HG03571 (cell line): ENCODE measurements around the gene RPS8.
"Not testable (repeated sequence)": the region's sequence is repeated elsewhere in the genome, so short reads cannot be mapped to it uniquely, and the experiment has no call there.

Experiments used
- ATAC-seq: cut with Tn5 transposase; IDR thresholded peaks from one replicate; pipeline ENCODE4 v1.9.1; 2021; ENCODE audit not compliant: unreplicated experiment

Gene RPS8

DNA sequence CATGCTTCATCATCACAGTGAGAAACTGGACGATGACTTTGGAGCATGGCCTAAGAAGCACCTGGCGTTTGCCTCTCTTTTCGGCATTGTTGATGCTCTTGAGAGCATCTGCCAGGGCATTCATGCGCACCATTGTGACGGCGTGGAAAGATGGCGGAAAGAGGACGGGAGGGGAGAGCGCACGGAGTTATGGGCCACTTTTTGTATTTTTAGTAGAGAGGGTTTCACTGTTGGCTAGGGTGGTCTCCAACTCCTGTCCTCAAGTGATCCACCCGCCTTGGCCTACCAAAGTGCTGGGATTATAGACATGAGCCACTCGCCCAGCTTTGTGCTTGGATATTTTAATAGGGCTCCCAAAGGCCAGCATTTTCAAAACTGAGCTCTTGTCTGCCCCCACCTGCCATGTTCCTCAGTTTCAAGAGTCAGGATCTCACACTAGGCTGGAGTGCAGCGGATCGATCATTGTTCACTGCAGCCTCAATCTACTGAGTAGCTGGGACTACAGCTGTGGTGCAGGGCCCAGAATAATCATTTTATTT lies 5.3 kb downstream of the RPS8 start:
- ATAC-seq, result no peak

DNA sequence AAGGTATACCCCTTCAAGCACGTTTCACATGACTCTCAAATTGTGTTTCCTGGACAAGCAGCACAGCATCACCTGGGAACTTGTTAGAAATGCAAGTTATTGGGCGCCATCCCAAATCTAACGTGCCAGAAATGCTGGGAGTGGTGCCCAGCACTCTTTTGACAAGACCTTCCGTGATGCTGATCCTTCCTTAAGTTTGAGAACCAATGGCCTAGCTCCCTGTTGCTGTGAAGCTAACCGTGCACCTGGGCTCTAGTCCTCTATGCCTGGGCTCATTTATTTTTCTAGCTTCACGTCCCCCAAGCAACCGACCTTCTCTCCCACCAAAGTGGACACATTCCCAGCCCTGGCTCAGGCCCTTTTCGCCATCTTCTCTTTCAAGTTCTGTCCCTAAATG lies 8.4 kb downstream of the RPS8 start:
- ATAC-seq, result no peak

DNA sequence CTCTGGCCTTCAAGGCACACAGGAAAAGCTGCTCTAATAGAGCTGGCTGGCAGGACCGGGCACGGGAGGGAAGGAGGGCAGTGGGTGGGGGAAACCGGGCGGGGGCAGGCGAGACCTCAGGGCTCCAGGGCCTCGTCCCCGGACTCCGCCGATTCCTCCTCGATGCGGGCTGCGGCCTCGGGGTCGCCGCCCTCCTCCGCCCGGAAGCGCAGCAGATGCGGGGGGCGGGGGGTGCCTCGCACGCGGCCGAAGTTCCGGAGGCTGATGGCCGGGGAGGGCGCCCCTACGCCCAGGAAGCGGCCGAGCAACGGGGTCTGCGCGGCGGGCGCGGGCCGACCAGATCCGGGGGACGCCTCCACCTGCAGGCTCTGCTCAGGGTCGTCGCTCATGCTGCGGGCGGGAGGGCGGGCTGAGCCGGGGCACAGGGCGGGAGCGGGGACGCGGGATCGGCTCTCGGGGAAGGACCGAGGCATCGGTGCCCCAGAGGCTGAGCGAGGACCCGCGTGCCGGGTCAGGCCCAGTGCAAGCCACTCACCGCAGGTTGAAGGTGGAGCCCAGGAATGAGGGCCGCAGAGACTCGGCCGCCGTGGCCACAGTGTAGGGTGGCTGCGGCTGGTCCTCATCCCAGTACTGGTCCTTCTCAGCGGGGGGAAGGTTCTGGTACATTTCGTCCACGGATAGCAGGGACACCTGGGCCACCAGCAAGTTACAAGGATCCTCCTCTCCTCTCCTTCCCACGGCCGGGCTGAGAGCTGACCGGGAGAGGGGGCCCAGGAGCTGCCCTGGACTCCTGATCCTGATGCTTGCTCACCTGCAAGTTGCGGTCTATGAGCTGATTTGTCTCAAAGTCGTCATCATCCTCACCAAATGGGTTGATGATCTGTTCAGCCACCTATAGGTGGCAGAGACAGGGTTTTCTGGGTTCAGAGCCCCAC lies 9.0 kb downstream of the RPS8 start:
- ATAC-seq, result no peak

DNA sequence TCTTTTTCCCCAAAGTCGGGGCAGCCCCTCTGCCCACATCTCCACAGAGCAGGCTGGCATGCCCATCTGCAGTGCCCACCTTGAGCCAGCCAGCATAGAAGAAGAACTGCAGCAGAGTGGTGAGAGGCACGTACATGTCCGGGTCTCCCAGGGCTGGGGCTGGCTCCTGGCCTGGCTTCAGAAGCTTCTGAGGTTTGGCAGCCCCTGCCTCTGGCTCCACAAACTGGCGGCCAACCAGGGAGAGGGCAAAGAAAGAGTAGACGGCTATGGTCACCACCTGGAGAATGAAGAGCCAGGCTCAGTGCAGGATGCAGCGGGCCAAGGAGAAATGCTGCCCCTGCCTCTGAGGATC lies 9.7 kb downstream of the RPS8 start:
- ATAC-seq, result no peak

DNA sequence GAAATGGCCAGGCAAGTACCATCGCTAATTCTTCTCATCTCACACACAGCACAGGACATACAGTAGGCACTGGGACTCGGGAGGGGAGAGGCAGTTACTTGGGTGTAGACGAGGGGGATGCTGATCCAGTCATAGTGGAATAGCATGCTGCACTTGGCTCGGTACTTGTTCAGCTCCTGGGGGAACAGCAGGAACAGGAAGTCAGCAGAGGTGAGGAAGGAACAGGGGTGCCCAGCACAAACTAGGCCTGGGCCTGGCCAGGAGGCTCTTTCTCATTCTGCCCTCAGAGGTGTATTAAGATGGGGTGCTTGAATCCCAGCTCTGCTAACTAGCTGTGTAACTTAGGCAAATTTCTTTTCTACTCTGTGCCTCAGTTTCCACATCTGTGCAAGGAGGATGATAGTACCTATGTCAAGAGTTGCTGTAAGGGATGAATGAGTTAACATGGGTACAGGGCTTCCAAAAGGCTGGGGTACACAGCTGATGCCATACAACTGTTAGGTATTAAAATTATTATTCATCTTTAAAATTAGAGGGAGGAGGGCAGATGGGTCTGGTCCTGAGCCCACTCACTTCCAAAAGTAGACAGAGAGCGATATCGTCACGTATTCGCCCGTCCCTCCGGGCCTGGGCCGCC lies 10.3 kb downstream of the RPS8 start:
- ATAC-seq, result no peak

DNA sequence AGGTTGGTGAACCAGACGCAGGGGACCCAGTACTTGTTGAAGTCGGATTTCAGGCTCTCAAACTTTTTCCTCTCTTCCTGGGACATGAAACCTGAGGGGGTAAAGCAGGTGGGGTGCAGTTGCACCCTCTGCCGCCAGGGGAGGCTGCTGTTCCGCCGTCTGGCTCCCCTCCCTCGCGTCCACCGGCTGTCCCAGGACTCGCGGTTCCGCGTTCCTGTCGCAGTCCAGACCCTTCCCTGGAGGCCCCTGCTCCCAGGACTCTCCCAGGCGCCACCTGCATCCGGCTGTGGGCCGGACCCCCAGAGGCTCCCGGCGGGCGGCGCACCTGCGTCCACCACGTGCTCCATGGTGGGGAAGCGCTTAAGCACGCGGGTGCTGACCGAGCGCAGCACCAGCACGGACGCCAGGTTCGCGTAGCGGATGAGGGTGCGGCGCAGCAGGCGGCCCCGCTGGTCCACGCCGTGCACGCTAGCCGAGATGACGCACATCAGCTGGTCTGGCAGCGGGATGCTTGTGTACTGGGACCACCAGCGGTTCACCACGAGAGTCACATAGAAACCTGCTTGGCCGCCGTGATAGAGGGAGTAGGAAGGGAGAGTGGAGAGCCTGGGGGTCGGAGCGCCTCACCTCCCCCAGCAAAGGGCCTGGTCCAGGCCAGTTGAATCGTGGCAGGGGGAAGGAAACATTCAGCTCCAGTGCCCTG lies 10.9 kb downstream of the RPS8 start:
- no peak for ATAC-seq

DNA sequence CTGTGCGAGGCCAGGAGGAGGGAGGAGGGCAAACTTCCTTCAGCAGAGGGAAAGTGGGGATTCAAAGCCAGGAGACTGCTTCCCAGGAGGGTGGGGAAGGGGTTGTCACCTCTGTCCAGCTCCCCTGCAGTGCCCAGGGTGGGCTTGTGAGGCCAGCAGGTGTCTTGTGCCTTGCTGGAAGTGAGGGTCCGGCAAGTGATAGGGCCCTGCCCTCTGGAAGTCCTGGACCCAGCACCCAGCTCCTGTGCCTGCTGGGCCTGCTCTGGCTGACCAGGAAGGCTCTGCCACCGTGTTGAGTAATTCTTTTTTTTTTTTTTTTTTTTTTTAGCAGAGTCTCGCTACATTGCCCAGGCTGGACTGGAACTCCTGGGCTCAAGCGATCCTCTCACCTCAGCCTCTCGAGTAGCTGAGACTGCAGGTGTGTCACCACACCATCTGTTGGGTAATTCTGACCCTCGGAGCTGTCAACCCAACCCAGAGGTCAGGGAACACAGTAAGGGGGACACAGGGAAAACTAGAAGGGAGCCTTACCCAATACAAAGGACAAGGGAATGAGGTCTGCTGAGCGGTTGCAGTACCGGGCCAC lies 11.6 kb downstream of the RPS8 start:
- no peak for ATAC-seq

DNA sequence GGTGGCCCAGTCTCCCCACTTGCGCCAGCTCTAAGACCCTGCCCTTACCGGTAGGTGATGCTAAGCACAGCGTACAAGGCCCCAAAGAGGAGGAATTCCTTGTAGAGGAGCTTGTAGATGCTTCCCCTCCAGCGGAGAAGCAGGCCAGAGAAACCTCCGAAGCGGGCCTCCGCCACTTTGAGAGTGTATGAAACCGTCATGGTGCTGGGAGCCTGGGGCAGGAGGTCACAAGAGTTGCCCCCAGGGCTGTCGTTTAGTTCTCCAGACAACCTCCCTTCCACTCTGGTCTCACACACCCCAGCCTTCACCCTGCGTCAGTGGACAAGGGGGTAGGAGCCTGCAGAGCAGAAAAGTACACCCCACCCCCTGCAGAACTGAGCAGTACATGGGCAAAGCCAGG lies 12.2 kb downstream of the RPS8 start:
- no peak for ATAC-seq

DNA sequence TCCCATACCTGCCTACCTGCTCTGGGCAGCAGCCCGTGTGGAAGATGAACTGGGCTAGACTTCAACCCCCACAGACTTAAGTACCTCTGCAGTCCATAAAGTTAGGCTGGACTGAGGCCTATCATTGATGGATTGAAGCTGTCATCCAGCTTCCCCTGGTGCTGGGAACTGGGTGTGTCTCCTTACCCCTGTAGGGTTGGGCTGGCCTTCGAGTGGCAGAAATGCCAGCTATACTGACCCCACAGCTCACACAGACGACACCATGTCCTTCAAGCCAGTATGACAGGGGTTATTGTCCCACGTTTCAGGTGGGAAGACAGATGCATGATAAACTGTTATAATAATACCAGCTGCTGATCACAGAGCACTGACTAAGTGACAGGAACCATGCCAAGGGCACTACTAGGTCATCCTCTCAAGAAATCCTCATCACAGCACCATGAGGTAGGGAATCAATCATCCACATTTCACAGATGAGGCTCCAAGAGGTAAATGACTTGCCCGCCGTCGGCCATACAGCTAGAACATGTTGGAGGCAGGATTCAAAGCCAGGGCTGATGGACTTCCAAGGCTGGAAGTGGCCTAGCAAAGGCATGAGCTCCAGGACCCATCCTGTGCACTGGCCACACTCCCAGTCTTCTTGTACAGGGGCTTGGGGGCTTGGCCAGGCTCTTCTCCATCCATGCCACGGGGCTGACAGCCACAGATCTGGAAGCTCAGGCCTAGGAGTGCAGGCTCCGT lies 12.9 kb downstream of the RPS8 start, which contains the start of gene BEST4:
TSS of gene BEST4 (minus strand) at position 51 of the 741 bp plus-strand sequence. CDS start 465 bp downstream, outside the sequence.
- ATAC-seq, result no peak

DNA sequence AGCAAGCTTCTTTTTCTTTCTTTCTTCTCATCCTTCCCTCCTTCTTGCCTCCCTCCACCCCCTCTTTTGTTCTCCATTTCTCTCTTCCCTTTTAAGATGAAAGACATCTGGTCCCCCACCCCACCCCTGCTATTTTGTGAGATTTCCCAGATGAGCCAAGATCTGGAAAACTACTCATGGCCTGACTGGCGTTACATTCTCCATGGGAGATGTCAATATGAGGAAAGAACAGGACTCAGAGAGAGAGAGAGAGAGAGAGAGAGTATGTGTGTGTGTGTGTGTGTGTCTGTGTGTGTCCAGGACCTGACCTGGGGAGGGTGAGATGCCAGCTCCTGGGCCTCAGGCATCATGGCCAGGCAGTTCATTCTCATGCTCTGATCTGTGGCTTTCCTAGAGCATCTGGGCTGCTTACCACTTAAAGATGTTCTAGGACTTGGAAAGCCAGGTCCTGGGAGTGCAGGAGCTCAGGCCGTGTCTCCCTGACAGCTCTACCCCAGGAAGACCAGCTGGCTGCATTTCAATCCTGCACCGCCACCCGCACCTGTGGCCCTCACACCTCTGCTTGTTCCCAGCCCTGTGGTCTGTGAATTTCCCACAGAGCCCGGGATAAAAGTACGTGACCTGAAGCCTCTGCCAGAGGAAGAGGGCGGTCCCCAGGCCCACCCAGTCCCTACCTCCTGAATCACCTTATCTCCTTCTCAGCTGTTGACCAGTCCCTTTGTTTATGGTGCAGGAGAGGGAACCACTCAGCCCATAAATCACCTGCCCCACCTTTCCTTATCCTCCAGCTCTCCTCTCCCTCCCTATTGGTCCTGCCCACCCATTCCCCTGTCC lies 15.8 kb downstream of the RPS8 start:
- no peak for ATAC-seq

DNA sequence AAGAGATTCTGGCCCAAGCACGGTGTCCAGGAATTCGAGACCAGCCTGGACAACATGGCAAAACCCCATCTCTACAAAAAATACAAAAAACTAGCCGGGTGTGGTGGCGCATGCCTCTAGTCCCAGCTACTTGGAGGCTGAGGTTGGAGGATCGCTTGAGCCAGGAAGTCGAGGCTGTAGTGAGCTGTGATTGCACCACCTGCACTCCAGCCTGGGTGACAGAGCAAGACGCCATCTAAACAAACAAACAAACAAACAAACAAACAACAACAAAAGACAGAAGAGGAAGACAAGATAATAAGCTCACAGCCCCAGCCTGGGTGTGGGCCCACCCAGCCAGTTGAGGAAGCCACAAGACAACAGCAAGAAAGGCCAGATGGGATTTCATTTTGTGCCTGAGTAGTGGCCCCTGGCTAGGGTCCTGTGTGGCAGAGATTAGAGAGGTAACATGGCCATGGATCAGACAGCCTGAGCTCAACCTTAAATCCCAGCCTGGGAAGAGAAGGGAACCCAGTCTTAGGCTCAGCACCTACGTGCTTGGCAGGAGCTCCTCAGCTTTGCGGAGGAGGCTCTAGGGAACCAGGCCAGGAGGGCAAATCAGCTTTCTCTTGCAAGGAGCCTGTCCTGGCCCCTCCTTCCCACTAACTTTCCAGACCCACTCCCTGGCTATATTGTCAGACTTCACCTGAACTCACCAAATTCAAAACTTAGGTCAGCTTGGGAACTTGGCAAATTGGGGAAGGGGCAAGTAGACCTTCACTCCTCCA lies 17.6 kb downstream of the RPS8 start:
- no peak for ATAC-seq

DNA sequence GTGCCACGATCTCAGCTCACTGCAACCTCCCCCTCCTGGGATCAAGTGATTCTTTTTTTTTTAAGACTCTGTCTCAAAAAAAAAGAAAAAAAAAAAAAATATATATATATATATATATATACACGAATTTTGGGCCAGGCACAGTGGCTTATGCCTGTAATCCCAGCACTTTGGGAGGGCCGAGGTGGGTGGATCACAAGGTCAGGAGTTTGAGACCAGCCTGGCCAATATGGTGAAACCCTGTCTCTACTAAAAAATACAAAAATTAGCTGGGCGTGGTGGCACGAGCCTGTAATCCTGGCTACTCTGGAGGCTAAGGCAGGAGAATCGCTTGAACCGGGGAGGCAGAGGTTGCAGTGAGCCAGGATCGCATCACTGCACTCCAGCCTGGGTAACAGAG lies 22.5 kb downstream of the RPS8 start:
- not testable (repeated sequence) for ATAC-seq

DNA sequence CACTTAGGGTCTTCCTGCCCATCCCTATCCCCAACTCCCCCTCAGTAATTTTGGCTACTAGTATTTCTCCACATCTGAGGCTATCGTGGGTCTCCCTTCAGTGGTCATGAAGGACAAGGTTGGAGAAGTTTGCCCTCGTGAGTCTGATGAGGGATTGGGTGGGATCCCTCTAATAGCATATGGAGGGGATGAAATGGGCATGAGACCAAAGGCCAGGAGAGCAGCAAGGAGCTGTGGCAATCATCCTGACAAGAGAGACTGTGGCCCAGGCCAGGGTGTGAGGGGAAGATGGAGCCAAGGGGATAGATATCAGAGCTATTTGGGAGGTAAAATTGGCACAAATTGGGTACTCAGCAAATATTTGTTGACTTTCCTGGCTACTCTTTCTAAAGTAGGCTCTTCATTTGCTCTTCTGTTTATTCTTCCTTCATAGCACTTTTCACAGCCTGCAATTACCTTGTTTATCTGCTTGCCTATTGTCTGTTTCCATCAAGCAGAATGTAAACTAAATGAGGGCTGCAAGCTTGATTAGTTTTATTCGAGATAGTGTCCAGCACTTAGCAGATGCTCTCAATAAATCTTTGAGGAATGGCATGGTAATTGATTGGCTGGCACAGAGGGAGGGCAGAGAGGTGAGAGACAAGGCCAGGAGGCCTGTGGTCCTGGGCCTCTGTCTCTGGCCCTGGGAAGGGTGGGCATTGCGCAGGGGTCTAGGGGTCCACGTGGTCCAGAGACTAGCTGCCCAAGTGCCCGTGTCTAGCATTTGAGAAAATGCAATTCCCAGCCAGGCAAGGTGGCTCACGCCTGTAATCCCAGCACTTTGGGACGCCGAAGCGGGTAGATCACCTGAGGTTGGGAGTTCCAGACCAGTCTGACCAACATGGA lies 23.4 kb downstream of the RPS8 start:
- ATAC-seq, result no peak

DNA sequence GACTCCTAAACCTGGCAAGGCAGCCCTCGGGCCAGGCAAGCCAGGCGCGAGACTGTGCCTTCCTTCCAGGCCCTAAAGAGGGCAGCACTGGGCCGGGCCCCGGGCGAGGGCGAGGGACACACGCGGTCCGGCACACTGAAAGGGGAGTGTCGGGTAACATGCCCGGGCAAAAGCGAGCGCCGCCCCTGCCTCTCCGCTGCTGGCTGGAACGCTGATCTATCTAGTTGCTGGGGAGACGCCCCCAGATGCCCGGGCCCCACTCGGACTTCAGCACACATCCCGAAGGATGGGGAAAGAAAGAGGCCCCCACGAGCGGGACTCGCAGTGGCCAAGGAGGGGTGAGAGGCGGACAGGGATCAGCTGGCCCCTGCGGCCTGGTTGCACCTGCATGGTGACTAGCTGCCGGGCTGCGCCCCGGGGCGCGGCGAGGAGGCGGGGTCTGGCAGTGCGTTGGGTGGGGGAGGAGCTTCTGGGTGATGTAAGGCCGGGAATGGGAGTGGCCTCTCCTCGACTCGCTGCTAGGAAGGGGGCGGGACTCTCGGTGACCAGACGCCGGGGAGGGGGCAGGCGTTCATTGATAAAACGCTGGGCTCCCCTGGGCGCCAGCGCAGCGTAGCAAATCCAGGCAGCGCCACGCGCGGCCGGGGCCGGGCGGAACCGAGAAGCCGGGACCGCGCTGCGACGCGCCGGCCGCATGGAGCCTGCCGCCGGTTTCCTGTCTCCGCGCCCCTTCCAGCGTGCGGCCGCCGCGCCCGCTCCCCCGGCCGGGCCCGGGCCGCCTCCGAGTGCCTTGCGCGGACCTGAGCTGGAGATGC lies 24.6 kb downstream of the RPS8 start, which contains the start of gene PLK3:
TSS of gene PLK3 (plus strand) at position 608 of the 815 bp plus-strand sequence. CDS start at position 695, 87 bp downstream.
- peak; percentile 80 for ATAC-seq

DNA sequence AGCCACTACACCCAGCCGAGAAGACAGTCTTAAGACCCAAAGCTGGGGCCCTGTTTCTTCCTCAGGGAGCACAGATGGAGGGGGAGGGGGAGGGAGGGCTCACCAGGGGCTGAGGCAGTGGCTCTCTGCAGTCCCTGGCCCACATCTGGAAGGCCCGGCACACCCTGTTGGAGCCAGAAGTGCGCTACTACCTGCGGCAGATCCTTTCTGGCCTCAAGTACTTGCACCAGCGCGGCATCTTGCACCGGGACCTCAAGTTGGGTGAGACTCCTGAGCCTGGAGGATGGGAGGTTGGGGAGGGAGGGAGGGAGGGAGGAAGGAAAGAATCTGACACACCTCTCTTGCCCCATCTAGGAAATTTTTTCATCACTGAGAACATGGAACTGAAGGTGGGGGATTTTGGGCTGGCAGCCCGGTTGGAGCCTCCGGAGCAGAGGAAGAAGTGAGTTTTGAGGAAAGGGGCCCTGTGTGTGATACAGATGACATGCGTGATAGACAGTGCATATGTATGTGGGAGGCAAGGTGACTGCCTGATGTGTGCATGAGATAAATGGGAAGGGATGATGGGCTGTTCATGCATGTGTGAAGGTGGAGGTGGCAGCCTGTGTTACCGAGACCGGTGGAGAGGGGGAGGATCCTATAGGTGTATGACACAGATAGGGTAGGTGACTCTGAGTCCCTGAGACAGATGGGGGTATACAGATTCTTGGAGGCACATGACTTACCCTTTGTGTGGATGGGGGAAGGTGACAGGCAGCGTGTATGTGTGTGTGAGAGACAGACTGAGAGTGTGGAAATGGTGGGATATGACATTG lies 26.4 kb downstream of the RPS8 start:
- no peak for ATAC-seq
